GM12801 (cell line): ENCODE data around the gene INSRR.

ENCODE experiments used
- TF ChIP-seq, protein P1 (sequence below): IDR thresholded peaks from one replicate; pipeline ENCODE4 v1.5.1; 2011; ENCODE audit warnings: control low read depth; ENCODE audit not compliant: insufficient read length; ENCODE audit errors: extremely low read depth

INSRR gene

DNA sequence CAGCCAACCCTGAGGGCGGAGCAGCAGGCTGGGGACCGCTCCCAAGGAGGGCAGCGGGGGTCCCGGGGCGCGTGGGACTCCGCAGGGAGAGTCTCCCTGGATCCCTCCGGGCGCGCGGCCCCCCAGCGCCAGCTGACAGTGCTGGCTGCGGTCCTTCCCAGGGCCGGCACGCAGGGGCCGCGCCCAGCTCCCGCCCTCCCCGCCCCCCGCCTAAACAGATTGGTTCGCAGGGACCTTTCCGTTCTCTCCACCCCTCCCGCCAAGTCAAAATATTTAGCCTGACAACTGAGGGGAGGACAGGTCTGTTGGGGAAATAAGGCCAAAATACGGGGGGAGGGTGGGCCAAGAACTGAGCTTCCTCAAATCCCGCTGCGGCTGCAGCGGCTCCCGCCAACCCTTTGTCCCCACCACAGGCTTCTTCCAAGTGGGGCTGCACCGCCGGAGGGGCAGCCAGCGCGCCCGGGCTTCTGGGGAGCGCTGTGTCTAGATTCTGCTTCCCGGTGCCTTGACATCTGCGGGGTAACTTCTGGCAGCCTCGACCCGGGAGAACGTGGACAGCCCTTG, at the start of gene INSRR:
Gene INSRR (minus strand): TSS at position 159 of the 564 bp plus-strand sequence. CDS start 496 bp downstream, outside the sequence.
- TF ChIP-seq, protein P1, sequence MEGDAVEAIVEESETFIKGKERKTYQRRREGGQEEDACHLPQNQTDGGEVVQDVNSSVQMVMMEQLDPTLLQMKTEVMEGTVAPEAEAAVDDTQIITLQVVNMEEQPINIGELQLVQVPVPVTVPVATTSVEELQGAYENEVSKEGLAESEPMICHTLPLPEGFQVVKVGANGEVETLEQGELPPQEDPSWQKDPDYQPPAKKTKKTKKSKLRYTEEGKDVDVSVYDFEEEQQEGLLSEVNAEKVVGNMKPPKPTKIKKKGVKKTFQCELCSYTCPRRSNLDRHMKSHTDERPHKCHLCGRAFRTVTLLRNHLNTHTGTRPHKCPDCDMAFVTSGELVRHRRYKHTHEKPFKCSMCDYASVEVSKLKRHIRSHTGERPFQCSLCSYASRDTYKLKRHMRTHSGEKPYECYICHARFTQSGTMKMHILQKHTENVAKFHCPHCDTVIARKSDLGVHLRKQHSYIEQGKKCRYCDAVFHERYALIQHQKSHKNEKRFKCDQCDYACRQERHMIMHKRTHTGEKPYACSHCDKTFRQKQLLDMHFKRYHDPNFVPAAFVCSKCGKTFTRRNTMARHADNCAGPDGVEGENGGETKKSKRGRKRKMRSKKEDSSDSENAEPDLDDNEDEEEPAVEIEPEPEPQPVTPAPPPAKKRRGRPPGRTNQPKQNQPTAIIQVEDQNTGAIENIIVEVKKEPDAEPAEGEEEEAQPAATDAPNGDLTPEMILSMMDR, result no peak

DNA sequence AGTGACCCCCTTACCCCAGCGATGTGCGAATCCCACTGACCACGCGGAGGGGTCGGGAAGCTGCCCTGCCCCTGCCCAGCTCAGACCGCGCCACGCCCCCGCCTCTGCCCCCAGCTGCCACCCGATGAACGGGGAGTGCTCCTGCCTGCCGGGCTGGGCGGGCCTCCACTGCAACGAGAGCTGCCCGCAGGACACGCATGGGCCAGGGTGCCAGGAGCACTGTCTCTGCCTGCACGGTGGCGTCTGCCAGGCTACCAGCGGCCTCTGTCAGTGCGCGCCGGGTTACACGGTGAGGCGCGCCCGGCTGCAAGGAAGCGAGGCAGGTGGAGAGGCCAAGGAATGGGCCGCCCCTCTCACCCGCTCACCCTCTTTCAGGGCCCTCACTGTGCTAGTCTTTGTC, 49.6 kb upstream of the INSRR start:
- TF ChIP-seq, protein P1, result no peak

DNA sequence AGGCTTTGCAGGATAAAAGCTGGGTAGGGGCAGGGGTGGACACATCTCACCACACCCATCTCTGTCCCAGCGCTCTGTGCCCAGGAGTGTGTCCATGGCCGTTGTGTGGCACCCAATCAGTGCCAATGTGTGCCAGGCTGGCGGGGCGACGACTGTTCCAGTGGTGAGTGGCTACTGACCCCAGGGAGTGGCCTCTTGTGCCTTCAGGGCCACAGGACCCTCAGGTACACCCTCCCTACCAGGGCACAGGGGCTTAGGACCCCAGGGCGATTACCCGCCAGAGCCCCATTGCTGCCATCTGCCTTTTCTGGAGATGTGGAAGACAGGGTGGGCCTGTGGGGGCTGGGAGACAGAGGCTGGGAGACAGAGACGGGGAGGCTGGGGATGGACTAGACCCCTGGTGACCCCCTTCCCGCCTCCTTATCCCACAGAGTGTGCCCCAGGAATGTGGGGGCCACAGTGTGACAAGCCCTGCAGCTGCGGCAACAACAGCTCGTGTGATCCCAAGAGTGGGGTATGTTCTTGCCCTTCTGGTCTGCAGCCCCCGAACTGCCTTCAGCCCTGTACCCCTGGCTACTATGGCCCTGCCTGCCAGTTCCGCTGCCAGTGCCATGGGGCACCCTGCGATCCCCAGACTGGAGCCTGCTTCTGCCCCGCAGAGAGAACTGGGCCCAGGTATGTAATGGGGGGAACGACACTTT, 47.4 kb upstream of the INSRR start:
- TF ChIP-seq, protein P1, result no peak

DNA sequence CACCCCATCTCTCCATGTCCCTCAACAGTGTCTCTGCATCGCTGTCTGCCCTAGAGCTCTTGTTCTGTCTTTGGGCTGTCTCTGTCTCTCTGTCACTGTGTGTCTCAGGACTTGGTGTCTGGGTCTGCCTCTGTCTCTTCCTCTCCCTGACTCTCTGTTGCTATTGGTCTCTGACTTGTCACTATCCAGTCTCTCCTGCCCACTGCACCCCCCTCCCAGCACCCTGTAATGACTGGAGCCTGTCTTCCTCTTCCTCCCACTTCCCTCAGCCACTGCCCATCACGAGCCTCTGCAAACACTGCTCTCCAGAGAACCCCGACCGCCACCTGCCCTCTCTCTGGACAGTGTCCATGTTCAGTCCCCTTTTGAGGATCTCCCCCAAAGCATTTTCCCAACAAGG, 46.7 kb upstream of the INSRR start:
- TF ChIP-seq, protein P1, result no peak

DNA sequence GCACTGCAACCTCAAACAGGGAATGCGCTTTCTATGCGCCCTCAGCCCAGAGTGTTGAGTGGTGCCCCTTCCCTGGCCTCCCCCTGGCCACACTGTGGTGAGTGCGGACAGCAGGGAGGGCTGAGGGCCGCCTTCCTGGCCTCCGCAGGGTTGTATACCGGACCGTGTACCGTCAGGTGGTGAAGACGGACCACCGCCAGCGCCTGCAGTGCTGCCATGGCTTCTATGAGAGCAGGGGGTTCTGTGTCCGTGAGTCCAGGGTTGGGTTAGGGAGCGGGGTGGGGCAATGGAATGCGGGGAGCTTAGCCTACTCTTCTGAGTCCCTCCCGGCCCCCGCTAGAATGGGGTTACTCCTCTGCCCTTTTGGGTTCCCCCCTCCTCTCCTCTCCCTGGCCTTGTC, 46.3 kb upstream of the INSRR start:
- TF ChIP-seq, protein P1, result no peak

DNA sequence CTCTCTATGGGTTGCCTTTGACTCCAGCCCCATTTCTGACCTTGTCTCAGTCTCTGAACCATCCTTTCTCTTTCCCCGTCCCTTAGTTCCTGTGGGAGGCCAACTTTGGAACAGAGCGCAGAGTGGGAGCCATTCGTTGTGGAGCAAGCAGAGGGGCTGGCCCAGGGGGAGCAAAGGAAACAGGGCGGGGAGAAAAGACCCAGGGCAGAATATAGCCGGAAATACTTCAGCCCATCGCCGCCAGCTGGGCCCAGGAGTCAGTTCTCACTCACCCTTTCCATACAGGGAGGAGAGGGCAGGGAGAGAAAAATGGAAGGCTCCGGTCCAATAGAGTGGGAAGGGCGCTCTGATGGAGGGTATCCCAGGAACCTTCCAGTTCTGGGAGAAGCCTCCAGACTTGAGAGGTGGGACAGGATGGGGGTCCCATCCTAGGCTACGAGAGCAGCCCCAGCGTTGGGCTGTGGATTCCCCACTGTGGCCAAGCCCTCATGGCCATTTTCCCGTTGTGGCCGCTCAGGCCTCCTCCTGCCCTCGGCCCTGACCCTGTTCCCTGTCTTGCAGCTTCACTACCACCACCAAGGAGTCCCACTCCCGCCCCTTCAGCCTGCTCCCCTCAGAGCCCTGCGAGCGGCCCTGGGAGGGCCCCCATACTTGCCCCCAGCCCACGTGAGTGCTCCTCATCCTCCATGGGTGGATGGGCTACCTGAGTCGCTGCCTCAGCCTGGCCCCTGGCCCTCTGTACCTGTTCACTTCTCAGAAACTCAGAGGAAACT, 45.5 kb upstream of the INSRR start:
- TF ChIP-seq, protein P1, result no peak

DNA sequence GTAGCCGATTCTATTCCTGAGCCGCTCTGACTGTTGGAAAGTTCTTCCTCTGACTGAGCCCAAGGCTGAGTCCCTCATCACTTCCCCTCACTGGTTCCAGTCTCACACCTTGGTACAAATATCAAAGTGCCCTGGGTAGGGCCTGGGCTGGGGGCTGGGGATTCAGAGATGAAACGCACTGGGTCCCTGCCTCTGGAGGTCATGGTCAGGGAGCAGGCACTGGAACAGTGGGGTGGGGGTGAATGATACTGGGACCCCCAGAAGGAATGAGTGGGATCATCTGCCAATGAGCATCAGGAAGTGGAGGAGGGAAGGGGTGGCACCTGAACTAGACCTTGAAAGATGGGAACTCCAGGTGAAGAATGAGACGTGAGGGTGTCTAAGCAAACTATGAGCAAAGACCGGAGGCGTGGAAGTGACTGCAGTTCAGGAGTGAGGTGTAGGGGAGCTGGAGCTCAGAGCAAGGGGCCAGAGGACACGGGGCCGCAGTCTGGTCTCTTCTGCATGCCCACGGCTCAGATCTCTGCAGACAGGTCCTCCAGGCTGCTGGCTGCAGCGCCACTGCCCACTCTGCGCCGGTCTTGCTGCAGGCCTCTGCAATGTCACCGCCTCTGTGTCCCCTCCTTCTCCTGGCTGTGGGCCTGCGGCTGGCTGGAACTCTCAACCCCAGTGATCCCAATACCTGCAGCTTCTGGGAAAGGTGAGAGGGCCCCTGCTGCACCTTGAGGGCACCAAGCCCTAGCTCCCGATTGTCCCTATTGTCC, 44.6 kb upstream of the INSRR start:
- TF ChIP-seq, protein P1, result no peak
